GM12874 (cell line): ENCODE measurements around the gene PRSS16.

Experiments used
- TF ChIP-seq, protein P1 (sequence below): IDR thresholded peaks from 2 replicates; pipeline ENCODE4 v1.5.1; 2011; ENCODE audit warnings: low read depth, mild to moderate bottlenecking, control low read depth, low read length, moderate library complexity; ENCODE audit not compliant: insufficient read depth

Gene PRSS16

DNA sequence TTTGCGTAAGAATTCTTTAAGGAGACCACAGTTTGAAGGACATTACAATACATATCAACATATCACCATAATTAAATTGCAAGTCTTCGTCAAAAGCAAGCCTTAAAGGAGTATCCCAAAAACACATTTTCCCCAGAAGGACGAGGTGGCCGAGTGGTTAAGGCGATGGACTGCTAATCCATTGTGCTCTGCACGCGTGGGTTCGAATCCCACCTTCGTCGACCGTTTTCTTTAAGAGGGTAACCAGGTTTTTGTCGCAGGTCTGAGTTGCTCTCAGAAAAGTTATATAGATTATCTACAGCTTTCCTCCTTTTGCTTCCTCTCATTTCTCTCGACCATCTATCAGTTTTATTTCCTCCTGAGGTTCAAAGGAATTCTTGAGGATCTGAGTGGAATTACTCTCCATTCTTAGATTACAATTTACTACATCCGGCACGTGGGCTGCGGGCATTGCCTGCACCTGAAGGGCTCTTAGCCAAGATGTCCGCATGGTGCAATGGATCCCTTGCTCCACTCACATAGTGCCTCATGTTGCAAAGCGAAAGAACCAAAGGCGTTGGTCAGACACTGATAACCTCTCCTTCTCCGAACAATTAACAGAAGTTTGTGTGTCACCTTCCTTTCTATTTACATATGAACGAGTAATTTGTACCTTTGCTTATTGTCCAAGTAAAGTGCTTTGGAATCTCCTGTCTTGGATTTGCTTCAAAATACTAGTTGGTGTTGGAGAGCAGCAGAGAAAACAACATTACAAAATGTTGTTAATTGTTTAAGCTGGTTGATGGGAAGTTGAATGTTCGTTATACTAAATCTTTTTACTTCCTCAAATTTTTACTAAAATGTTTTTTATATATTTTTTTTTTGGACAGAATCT is 50.6 kb downstream of the PRSS16 start:
- TF ChIP-seq, protein P1, sequence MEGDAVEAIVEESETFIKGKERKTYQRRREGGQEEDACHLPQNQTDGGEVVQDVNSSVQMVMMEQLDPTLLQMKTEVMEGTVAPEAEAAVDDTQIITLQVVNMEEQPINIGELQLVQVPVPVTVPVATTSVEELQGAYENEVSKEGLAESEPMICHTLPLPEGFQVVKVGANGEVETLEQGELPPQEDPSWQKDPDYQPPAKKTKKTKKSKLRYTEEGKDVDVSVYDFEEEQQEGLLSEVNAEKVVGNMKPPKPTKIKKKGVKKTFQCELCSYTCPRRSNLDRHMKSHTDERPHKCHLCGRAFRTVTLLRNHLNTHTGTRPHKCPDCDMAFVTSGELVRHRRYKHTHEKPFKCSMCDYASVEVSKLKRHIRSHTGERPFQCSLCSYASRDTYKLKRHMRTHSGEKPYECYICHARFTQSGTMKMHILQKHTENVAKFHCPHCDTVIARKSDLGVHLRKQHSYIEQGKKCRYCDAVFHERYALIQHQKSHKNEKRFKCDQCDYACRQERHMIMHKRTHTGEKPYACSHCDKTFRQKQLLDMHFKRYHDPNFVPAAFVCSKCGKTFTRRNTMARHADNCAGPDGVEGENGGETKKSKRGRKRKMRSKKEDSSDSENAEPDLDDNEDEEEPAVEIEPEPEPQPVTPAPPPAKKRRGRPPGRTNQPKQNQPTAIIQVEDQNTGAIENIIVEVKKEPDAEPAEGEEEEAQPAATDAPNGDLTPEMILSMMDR, result no peak

DNA sequence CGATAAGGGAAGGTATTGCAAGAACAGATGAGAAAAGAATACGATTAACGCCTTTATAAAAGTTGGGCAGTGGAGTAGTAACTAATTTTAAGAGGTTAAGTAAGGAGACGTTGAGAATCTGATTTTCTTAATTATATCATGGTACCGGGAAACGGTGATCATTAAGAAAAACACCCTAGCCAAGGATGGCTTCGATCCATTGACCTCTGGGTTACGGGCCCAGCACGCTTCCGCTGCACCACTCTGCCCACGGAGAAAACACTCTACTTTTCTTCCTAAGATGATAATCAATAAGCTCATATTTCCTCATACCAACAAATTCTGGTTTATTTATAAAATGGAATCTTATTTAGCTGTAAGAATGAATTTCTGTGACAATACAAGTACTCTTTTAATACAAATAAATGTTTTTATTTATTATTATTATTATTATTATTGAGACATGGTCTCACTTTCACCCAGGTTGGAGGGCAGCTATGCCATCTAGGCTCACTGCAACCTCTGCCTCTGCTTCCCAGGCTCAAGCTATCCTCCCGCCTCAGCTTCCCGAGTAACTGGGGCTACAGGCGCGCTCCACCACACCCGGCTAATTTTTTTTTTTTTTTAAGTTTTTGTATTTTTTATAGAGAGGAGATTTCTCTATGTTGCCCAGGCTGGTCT is 56.2 kb downstream of the PRSS16 start:
- TF ChIP-seq, protein P1, result no peak
